Naive thymus-derived CD8-positive, alpha-beta T cell (primary cell): Measurements from ENCODE around the gene AOPEP. TPM values are rescaled to one million over a fixed set of nuclear protein-coding genes. Genes with fewer than 3 reads are reported as not detected.
A peak's percentile ranks its signal among the peaks of the same experiment; 100 is the strongest.

Source experiments
- ATAC-seq, 2 donors: fragments of 150-1000 bp; cut with Tn5 transposase in 1 of 2; sonication (Bioruptor Pico), chemical (Tn5 transposase) in 1 of 2; 1 replicate in 1 of 2; 2 replicates in 1 of 2; pipeline ENCODE4 v1.10.0; 2021; ENCODE audit warnings: mild to moderate bottlenecking in 2 of 2, moderate library complexity in 2 of 2
- POLR2A ChIA-PET: fragments of 350-600 bp; sonication (Branson Sonifier 250); formaldehyde crosslinking; loops from one replicate; lab custom pipeline; 2021; ENCODE audit warnings: antibody characterized with exemption; lab: Charles Lee
- DNase-seq, 10 donors: peaks; one replicate each; pipeline versions ENCODE4 v3.0.0 to v3.0.0-alpha.2; 2020 to 2022
- H3K27ac Mint-ChIP-seq, 10 donors: one replicate each; pipeline ENCODE4 v1.8.0; 2020 to 2022; ENCODE audit warnings: mild to moderate bottlenecking in 10 of 10, mixed read lengths in 10 of 10, moderate library complexity in 4 of 10, inconsistent platforms in 1 of 10
- H3K27me3 Mint-ChIP-seq, 5 donors: one replicate each; pipeline ENCODE4 v1.8.0; 2021 to 2022; ENCODE audit warnings: mixed read lengths in 5 of 5
- H3K36me3 Mint-ChIP-seq, 3 donors: one replicate each; pipeline ENCODE4 v1.8.0; 2020 to 2022; ENCODE audit warnings: mixed read lengths in 3 of 3, mild to moderate bottlenecking in 2 of 3, inconsistent platforms in 1 of 3
- H3K4me1 Mint-ChIP-seq, 4 donors: one replicate each; pipeline ENCODE4 v1.8.0; 2021 to 2022; ENCODE audit warnings: mixed read lengths in 4 of 4
- H3K4me3 Mint-ChIP-seq, 10 donors: one replicate each; pipeline ENCODE4 v1.8.0; 2020 to 2022; ENCODE audit warnings: mild to moderate bottlenecking in 10 of 10, mixed read lengths in 10 of 10, moderate library complexity in 6 of 10, inconsistent platforms in 1 of 10
- H3K9me3 Mint-ChIP-seq, 9 donors: one replicate each; pipeline ENCODE4 v1.8.0; 2020 to 2022; ENCODE audit warnings: mixed read lengths in 9 of 9, mild to moderate bottlenecking in 3 of 9, inconsistent platforms in 1 of 9, moderate library complexity in 1 of 9
- polyA plus RNA-seq, 3 donors: library from polyadenylated mRNA; unstranded; fragments of 300-500 nt; fragmentation: Illumina TruSeq; gene quantifications; one replicate each; pipeline ENCODE4 v1.2.3, GENCODE V29; 2021
- total RNA-seq, 8 experiments: library from RNA in 2 of 8; stranded (reverse) in 2 of 8; gene quantifications; one replicate each; pipeline ENCODE4 v1.2.3 and lab custom pipeline; 2021 to 2026

Gene AOPEP
- total and polyA plus RNA-seq, 5 experiments from 2014 or later, result 4.3 to 10.8 (median 7.4) TPM

DNA sequence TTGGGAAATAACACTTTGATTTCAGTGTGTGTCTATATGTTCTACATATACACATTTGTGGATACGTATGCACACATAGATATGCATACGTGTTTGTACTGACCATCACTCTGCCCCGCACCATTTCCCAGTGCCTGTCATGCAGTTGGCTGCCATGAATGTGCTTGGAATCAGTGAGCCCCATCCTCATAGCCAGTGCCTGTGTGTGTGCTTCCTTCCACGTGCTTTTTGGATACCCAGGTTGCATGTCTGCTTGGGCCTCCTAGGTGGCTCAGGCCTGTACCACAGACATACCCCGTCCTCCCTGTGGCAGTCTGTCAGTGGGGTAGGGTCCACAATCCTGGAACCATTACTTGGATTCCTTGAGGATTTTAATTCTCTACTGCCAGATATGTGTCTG lies 347.4 kb downstream of the AOPEP start:
- no peak overlapping the region for H3K27ac Mint-ChIP-seq
- POLR2A ChIA-PET, result no interaction called here
- ATAC-seq, result no peak
- H3K9me3 Mint-ChIP-seq, result no peaks in the 10 kb centered on the region
- H3K27me3 Mint-ChIP-seq, result no peaks in the 10 kb centered on the region
- no peak overlapping the region for H3K4me3 Mint-ChIP-seq
- peaks cover 0 to 7% (median 0%) of the 10 kb centered on the region in 3 donors for H3K36me3 Mint-ChIP-seq
- no peaks in the 10 kb centered on the region for H3K4me1 Mint-ChIP-seq
- no peak for DNase-seq

DNA sequence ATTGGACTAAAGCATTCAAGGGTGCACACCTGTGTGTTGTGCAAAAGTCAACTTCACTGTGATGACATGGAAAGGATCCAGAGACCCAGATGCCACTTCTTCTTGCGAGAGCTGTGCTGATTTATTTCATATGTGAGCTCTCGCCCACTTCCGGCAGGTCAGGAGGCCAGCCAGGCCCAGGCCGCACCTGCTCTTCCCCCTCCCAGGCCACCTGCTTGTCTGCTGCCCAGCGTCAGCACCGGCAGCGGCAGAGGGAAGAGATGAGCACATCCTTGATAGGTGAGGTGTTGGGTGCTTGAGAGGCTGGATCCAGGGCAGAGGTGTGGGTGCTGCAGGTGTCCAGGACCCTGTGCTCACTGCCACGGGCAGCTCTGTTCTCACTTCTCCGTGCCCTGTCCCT lies 348.1 kb downstream of the AOPEP start:
- Mint-ChIP-seq H3K27me3 (no peaks in the 10 kb centered on the region), H3K9me3 (no peaks in the 10 kb centered on the region), H3K4me1 (no peaks in the 10 kb centered on the region), H3K4me3 (no peak overlapping the region), H3K27ac (no peak overlapping the region), H3K36me3 (peaks cover 0 to 7% (median 0%) of the 10 kb centered on the region in 3 donors)
- DNase-seq (no peak), ATAC-seq (no peak)
- POLR2A ChIA-PET, result no interaction called here

DNA sequence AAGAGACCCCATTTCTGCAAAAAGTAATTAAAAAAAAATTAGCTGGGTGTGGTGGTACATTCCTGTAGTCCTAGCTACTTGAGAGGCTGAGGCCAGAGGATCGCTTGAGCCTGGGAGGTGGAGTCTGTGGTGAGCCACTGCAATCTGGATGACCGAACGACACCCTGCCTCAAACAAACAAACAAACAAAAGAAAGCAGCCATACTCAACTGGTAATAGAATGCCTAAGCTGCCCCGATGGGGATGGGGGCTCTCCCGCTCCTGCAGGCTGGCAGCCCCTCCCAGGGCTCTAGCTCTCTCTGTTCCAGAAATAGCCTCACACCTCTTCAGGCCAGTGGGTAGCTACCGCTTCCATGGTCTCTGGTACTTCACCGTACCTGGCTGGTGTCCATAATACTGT lies 349.2 kb downstream of the AOPEP start:
- H3K27me3 Mint-ChIP-seq, result no peaks in the 10 kb centered on the region
- no peak for ATAC-seq

DNA sequence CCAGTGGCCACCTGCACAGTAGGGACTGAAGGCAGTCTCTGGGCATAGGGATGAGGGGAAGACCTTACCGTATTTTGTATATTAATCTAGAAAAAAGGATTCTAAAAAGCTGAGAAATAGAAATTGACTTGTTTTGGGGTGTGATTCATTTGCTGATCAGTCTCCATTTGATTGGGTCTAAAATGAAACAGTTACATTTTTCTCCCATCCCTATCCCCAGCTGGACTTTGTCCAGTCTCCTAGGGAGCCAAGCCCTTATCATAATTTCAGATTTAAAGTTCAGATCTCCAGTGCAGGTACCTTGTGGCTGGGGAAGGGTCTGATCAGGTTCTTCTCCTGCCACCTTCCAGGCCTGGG lies 350.2 kb downstream of the AOPEP start:
- peaks cover 0 to 10% (median 3%) of the 10 kb centered on the region in 3 donors for H3K36me3 Mint-ChIP-seq
- H3K27ac Mint-ChIP-seq, result no peak overlapping the region
- H3K9me3 Mint-ChIP-seq, result no peaks in the 10 kb centered on the region
- POLR2A ChIA-PET, result no interaction called here
- no peak overlapping the region for H3K4me3 Mint-ChIP-seq
- H3K27me3 Mint-ChIP-seq, result no peaks in the 10 kb centered on the region
- DNase-seq (no peak), ATAC-seq (no peak)
- no peaks in the 10 kb centered on the region for H3K4me1 Mint-ChIP-seq

More for the DNA sequence above, 349.2 kb downstream of the AOPEP start:
- H3K4me3 Mint-ChIP-seq, result no peak overlapping the region
- H3K9me3 Mint-ChIP-seq, result no peaks in the 10 kb centered on the region
- POLR2A ChIA-PET, result no interaction called here
- no peak for DNase-seq
- no peak overlapping the region for H3K27ac Mint-ChIP-seq
- no peaks in the 10 kb centered on the region for H3K4me1 Mint-ChIP-seq
- peaks cover 0 to 3% (median 0%) of the 10 kb centered on the region in 3 donors for H3K36me3 Mint-ChIP-seq

DNA sequence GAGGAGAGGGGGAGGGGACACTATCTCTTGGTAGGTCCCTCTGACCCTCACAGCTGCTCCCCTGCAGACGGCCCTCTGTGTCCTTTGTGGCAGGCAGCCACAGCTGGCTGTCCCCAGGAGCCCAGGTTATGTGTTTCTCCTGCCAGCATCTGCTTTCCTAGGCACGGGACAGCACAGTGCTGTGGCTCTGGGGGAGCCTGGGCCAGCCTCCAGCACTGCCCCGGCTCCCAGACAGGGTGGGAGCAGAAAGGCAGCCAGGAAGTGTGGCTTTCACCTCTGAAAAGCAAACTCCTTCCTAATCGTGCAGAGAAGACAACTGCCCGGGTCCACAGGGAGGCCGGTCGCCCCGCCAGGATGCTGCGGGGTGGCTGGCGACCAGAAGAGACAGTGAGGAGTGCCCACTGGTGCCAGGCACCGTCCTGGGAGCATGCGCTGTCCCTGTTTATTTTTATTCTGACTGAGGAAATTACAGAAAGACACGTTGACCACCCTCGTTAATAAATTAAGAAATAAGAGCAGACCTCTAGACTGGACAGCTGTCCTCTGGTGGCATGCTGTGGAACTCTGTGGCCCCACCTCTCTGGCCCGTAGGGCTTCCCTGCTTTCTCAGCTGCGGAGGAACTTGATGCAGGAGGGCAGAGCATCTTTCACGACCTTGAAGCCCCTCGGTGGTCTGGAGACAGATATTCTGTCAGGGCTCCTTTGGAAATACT lies 350.7 kb downstream of the AOPEP start:
- Mint-ChIP-seq H3K27ac (peak overlapping the region in 1 of 10 donors; percentile 82), H3K4me1 (no peaks in the 10 kb centered on the region), H3K4me3 (no peak overlapping the region), H3K9me3 (no peaks in the 10 kb centered on the region), H3K36me3 (peaks cover 0 to 11% (median 3%) of the 10 kb centered on the region in 3 donors), H3K27me3 (no peaks in the 10 kb centered on the region)
- DNase-seq (no peak), ATAC-seq (no peak)
- POLR2A ChIA-PET, result no interaction called here

DNA sequence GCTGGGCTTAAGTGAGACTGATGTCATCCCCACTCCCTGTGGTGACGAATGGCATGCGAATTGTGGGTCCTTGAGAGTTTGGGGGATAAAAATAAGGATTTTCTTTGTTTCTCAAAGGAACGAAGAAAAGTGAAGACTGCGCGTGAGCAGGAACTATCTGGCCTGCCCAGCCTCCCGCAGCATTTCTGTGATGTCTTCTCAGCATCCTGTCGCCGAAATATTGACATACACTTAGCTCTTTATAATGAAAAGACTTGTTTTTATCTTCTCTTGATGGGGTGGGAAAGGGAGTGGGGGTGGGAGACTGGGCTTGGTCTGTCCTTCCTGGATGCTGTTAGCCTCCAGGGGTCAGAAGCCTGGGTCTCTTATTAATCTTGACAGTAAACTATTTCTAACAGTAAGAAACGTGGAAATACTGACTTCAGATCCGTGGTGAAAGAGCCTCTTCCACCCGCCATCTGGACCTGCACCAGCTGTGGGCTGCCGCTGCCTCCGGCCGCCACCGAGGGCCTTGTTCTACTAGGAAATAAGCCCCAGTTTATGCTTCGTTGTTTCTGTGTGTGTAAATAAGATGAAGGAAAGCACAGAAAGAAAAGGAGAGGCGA lies 351.4 kb downstream of the AOPEP start:
- H3K27me3 Mint-ChIP-seq, result no peaks in the 10 kb centered on the region
- H3K4me3 Mint-ChIP-seq, result no peak overlapping the region
- H3K27ac Mint-ChIP-seq, result peak overlapping the region in 1 of 10 donors; percentile 82
- DNase-seq (no peak), ATAC-seq (no peak)
- no peaks in the 10 kb centered on the region for H3K4me1 Mint-ChIP-seq
- peaks cover 0 to 16% (median 3%) of the 10 kb centered on the region in 3 donors for H3K36me3 Mint-ChIP-seq
- no peaks in the 10 kb centered on the region for H3K9me3 Mint-ChIP-seq
- POLR2A ChIA-PET, result no interaction called here

DNA sequence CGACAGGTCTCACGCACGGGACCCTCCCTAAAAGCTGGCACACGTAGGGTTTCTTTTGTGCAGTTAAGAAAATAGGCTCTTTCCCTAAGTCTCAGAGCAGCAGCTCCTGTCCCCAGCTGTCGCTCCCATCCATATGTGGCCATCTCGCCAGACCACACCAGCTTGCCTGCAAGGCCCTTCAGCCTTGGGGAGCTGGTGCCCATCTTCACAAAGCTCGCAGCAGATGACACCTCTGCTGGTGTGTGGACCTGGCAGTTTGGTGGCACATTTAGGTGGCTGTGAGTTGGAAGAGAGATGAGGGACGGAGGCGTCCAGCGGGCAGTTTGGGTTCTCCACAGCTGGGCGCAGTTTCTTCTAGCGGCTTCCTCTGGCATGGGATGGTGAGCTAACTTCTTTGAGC lies 352.0 kb downstream of the AOPEP start:
- Mint-ChIP-seq H3K4me1 (no peaks in the 10 kb centered on the region), H3K27ac (no peak overlapping the region), H3K4me3 (no peak overlapping the region), H3K36me3 (peaks cover 0 to 16% (median 3%) of the 10 kb centered on the region in 3 donors), H3K9me3 (no peaks in the 10 kb centered on the region), H3K27me3 (no peaks in the 10 kb centered on the region)
- ATAC-seq (no peak), DNase-seq (no peak)
- POLR2A ChIA-PET, result no interaction called here

DNA sequence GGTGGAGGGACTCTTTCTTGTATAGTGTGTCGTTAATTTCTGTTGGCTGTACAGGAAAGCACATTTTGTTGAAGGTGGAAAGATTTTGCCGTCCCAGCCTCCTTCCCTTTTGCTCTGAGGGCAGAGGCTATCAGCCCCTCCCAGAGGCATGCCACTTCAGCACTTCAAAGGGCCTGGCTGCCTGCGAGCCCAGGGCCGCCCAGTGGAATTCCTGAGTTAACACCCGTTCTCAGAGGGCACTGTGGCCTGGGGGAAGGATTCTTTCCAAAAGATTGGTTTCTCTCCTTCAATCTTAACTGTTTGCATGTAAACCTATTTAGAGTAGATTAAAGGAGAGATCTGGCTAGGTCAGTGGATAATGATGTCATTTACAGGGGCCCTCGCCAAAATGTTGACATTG lies 352.4 kb downstream of the AOPEP start:
- Mint-ChIP-seq H3K4me3 (no peak overlapping the region), H3K9me3 (no peaks in the 10 kb centered on the region), H3K27me3 (no peaks in the 10 kb centered on the region), H3K27ac (no peak overlapping the region), H3K4me1 (no peaks in the 10 kb centered on the region), H3K36me3 (peaks cover 0 to 18% (median 3%) of the 10 kb centered on the region in 3 donors)
- POLR2A ChIA-PET, result no interaction called here
- ATAC-seq (no peak), DNase-seq (no peak)

DNA sequence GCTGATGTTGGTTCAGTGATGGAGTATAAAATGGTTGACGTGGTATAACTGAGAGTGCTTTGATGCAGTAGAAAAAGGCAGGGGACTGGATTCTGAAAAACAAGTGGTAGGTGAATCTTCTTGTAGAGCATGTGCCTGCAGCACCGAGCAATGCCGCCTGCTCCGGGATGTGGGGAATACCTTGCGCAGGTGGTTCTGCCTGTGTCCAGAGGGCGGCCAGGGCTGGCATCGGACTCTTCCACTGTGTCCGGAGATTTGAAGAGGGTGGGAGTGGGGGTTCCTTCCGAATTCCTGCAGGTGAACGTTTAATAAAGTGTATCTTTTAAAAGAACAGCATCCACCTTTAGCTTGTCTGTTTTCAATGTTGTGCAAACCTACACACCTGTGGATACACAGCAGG lies 353.0 kb downstream of the AOPEP start:
- POLR2A ChIA-PET, result no interaction called here
- no peaks in the 10 kb centered on the region for H3K27me3 Mint-ChIP-seq
- no peak overlapping the region for H3K27ac Mint-ChIP-seq
- H3K4me3 Mint-ChIP-seq, result no peak overlapping the region
- DNase-seq (no peak), ATAC-seq (no peak)
- H3K36me3 Mint-ChIP-seq, result peaks cover 0 to 21% (median 3%) of the 10 kb centered on the region in 3 donors
- no peaks in the 10 kb centered on the region for H3K4me1 Mint-ChIP-seq
- H3K9me3 Mint-ChIP-seq, result no peaks in the 10 kb centered on the region

DNA sequence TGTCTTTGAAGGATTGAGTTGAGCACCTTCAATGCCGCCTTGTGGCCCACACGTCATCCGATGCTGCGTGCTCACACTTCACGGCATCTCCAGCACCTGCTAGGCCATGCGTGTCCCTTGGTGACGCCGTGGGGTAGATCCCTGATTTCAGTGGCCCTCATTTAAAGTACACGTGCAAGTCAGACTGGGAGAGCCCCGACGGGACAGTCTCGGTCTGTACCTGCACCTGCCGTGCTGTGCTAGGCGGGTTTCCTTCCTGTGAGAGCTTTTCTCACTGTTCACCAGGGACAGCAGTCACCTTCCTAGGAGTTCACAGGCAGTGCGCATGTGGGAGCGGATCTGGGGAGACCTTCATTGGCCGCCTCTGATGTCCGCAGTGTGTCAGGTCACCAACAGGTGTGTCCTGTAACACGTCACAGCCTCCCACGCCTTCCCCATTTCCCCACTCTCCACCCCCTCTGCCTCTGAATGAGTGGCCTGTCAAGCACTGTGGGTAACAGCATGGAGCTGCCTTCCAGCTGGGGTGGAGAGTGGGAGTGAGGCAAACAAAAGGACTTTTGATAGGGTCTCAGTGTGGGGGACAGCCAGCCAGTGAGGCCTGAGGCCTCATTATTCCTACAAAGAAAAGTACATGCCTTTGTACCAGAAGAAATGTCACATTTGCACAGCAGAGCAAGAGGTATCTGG lies 354.6 kb downstream of the AOPEP start:
- Mint-ChIP-seq H3K4me3 (no peak overlapping the region), H3K9me3 (no peaks in the 10 kb centered on the region), H3K36me3 (peaks cover 0 to 26% (median 3%) of the 10 kb centered on the region in 3 donors), H3K4me1 (no peaks in the 10 kb centered on the region), H3K27ac (peak overlapping the region in 1 of 10 donors; percentile 58), H3K27me3 (no peaks in the 10 kb centered on the region)
- DNase-seq (no peak), ATAC-seq (no peak)
- POLR2A ChIA-PET, result no interaction called here

DNA sequence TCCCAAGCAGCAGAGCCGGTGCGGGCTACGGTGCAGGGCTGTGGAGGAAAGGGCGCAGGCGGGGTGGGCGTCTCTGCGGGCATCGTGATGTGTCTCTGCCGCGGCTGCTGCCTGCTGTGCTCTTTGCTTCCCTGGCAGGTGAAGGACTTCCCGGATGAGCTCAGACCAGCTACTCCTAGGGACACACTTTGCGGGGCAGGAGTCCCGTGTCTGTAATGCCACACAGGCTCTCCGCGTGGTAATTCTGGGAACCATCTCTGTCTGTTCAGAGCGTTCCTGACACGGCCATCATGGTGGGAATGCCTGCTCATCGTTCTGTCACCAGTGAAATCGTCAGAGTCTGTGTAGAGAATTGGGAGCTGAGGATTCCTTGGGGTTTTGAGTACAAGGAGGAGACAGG lies 355.5 kb downstream of the AOPEP start:
- peaks cover 0 to 31% (median 3%) of the 10 kb centered on the region in 3 donors for H3K36me3 Mint-ChIP-seq
- H3K27ac Mint-ChIP-seq, result peak overlapping the region in 1 of 10 donors; percentile 33
- H3K9me3 Mint-ChIP-seq, result no peaks in the 10 kb centered on the region
- POLR2A ChIA-PET, result no interaction called here
- no peak for ATAC-seq
- H3K27me3 Mint-ChIP-seq, result no peaks in the 10 kb centered on the region
- no peak overlapping the region for H3K4me3 Mint-ChIP-seq
- DNase-seq, result no peak
- no peaks in the 10 kb centered on the region for H3K4me1 Mint-ChIP-seq

DNA sequence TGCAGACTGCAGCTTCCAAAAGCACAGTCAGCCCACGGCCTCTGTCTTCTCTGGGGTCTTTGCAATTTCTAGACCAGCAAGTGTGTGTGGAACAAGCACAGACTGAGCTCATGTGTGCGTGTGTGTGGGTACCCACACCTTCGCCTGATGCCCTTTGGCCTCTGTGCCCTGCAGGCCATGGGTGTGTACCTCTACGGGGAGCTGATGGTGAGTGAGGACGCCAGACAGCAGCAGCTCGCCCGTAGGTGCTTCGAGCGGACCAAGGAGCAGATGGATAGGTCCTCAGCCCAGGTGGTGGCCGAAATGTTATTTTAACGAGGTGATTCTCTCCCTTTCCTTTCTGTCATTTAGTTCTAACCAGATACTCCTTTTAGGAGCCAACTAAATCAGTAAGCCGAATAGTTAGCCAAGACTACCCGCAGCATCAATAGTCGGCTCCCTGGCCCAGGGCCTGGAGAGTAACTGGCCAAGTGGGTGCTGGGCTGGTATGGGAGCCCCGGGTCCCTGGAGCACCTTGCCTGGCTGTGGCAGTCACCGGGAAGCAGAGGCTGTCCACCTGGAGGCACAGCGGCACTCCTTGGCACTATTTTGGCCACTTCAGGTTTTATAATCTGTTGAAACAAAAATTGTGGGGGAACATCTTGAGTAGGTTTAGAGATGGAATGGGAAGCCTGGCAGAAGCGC lies 356.0 kb downstream of the AOPEP start:
- Mint-ChIP-seq H3K9me3 (no peaks in the 10 kb centered on the region), H3K27ac (no peak overlapping the region)
- POLR2A ChIA-PET, result no interaction called here

More for the DNA sequence above, 356.0 kb downstream of the AOPEP start:
- Mint-ChIP-seq H3K36me3 (peaks cover 0 to 31% (median 5%) of the 10 kb centered on the region in 3 donors), H3K27me3 (no peaks in the 10 kb centered on the region), H3K4me3 (no peak overlapping the region), H3K4me1 (no peaks in the 10 kb centered on the region)
- ATAC-seq (no peak), DNase-seq (no peak)
